ENCODE measurements around the gene GPC1.

GRCh38 chr2:240505910-240506309, 70.4 kb downstream of the GPC1 start:
- TF ChIP-seq CTCF (conservative IDR thresholded peaks at IDR 0.05 in 1 of 2, IDR thresholded peaks at IDR 0.05 in 1 of 2; ENCODE audit: low read depth in 1 of 2, low read length in 2 of 2) (no peak), EZH2 (IDR thresholded peaks at IDR 0.05; ENCODE audit: low read length, missing control alignments) (no peak)

Data from fibroblast of lung (primary cell).